Esophagus muscularis mucosa (tissue), 4 donors: ENCODE measurements around the gene CAD.

Experiments used
- CTCF ChIP-seq, 3 experiments: fragments of 200-600 bp in 2 of 3; fragments of 450-650 bp in 1 of 3; sonication (generic) in 2 of 3; IDR thresholded peaks; one replicate each; pipeline ENCODE4 v1.5.1; 2017 to 2019; ENCODE audit warnings: antibody characterized with exemption in 3 of 3, mild to moderate bottlenecking in 2 of 3, moderate library complexity in 1 of 3
- EP300 ChIP-seq: sonication (generic); formaldehyde crosslinking; IDR thresholded peaks from one replicate; pipeline ENCODE4 v1.6.1; 2017; ENCODE audit warnings: antibody characterized with exemption
- POLR2A ChIP-seq: fragments of 450-650 bp; IDR thresholded peaks from one replicate; pipeline ENCODE4 v1.6.1; 2017; ENCODE audit warnings: antibody characterized with exemption, moderate library complexity, mild to moderate bottlenecking, low read depth

- TF ChIP-seq CTCF (IDR thresholded peaks at IDR 0.05) (no peak), EP300 (no peak), POLR2A (no peak)
These were observed 19.0 kb downstream of the CAD start for GRCh38 chr2:27236136-27236535.
